G401.6 (cell line): ENCODE results near the gene KITLG.
"Not testable (repeated sequence)": the region's sequence is repeated elsewhere in the genome, so short reads cannot be mapped to it uniquely, and the experiment has no call there.

ENCODE experiments used
- FAIRE-seq: peaks from 2 replicates; lab custom pipeline; 2012; peaks lifted over from hg19 to GRCh38; lab: Jason Lieb, UNC

KITLG gene

GRCh38 chr12:88490425-88490824 lies 89.8 kb downstream of the KITLG start:
- no peak for FAIRE-seq

- FAIRE-seq = no peak
Measured at GRCh38 chr12:88472775-88473174, 107.5 kb downstream of the KITLG start.

- FAIRE-seq = no peak
Measured at GRCh38 chr12:88472248-88472647, 108.0 kb downstream of the KITLG start.

GRCh38 chr12:88471331-88472045 lies 108.8 kb downstream of the KITLG start:
- no peak for FAIRE-seq

- no peak for FAIRE-seq
Measured at GRCh38 chr12:88469154-88469553, 111.1 kb downstream of the KITLG start.

GRCh38 chr12:88468581-88468980 lies 111.7 kb downstream of the KITLG start:
- FAIRE-seq = no peak

- not testable (repeated sequence) for FAIRE-seq
Measured at GRCh38 chr12:88466708-88467107, 113.6 kb downstream of the KITLG start.

- no peak for FAIRE-seq
Measured at GRCh38 chr12:88458327-88458726, 121.9 kb downstream of the KITLG start.

- no peak for FAIRE-seq
Measured at GRCh38 chr12:88453323-88453722, 126.9 kb downstream of the KITLG start.

GRCh38 chr12:88451205-88451604 lies 129.1 kb downstream of the KITLG start:
- FAIRE-seq = no peak

GRCh38 chr12:88450136-88450535 lies 130.1 kb downstream of the KITLG start:
- FAIRE-seq = no peak

GRCh38 chr12:88448337-88448915 lies 131.8 kb downstream of the KITLG start:
- FAIRE-seq = no peak

- no peak for FAIRE-seq
Measured at GRCh38 chr12:88445705-88446394, 134.4 kb downstream of the KITLG start.

- no peak for FAIRE-seq
Measured at GRCh38 chr12:88444481-88444880, 135.8 kb downstream of the KITLG start.
